T-helper 1 cell treated with Interleukin-12 subunit alpha and Interleukin-12 subunit beta and Interleukin-4 antibody, amounts not matched to agents 30 μg/mL and 1 μg/mL, for 36 hours (primary cell): ENCODE data around the gene ZCRB1.
A peak's percentile ranks its signal among the peaks of the same experiment; 100 is the strongest.

ENCODE experiments used
- H3K27ac Mint-ChIP-seq: one replicate; pipeline ENCODE4 v1.8.0; 2021; ENCODE audit warnings: mild to moderate bottlenecking, mixed read lengths
- H3K27me3 Mint-ChIP-seq: one replicate; pipeline ENCODE4 v1.8.0; 2021; ENCODE audit warnings: low read depth, mixed read lengths
- H3K36me3 Mint-ChIP-seq: one replicate; pipeline ENCODE4 v1.8.0; 2021; ENCODE audit warnings: low read depth, mixed read lengths
- H3K4me1 Mint-ChIP-seq: one replicate; pipeline ENCODE4 v1.8.0; 2021; ENCODE audit warnings: low read depth, mixed read lengths
- H3K4me3 Mint-ChIP-seq: one replicate; pipeline ENCODE4 v1.8.0; 2021; ENCODE audit warnings: mild to moderate bottlenecking, moderate library complexity, mixed read lengths
- H3K9me3 Mint-ChIP-seq: one replicate; pipeline ENCODE4 v1.8.0; 2021; ENCODE audit warnings: mixed read lengths

ZCRB1 gene

DNA sequence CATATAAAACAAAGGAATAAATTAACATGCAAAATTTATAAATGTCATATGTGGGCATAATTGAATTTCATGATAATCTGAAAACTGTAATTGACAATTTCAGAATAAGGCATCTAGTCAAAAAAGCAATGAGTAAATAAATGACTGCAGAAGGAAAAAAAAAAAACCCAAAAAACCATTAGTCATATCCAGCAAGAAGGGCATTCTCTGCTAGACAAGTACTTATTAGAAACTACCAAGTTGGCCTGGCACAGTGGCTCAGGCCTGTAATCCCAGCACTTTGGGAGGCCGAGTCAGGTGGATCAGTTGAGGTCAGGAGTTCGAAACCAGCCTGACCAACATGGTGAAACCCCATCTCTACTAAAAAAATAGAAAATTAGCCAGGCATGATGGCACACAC, 17.5 kb downstream of the ZCRB1 start:
- H3K4me1 Mint-ChIP-seq: no peaks in the 10 kb centered on the region

DNA sequence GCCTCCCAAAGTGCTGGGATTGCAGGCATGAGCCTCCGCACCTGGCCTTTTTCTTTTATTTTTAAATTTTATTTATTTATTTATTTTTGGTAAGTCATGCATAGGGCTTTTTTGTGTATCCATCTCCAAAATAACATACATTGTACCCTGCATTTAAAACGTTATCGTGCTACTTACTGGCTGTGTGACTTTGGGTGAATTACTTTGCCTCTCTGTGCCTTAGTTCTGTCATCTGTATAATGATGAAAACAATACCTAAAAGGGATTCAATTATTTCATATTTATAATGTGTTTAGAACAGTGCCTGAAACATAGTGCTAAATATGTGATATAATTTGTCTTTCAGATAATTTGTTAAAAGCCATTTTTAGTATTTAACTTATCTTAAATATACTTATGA, 19.6 kb downstream of the ZCRB1 start:
- Mint-ChIP-seq H3K9me3 (no peaks in the 10 kb centered on the region), H3K4me1 (no peaks in the 10 kb centered on the region), H3K36me3 (no peaks in the 10 kb centered on the region), H3K4me3 (no peak overlapping the region), H3K27ac (no peak overlapping the region), H3K27me3 (no peaks in the 10 kb centered on the region)

More for the DNA sequence above, 17.5 kb downstream of the ZCRB1 start:
- no peaks in the 10 kb centered on the region for H3K27me3 Mint-ChIP-seq
- H3K4me3 Mint-ChIP-seq: no peak overlapping the region
- no peaks in the 10 kb centered on the region for H3K9me3 Mint-ChIP-seq
- no peak overlapping the region for H3K27ac Mint-ChIP-seq
- H3K36me3 Mint-ChIP-seq: peaks cover 5% of the 10 kb centered on the region

DNA sequence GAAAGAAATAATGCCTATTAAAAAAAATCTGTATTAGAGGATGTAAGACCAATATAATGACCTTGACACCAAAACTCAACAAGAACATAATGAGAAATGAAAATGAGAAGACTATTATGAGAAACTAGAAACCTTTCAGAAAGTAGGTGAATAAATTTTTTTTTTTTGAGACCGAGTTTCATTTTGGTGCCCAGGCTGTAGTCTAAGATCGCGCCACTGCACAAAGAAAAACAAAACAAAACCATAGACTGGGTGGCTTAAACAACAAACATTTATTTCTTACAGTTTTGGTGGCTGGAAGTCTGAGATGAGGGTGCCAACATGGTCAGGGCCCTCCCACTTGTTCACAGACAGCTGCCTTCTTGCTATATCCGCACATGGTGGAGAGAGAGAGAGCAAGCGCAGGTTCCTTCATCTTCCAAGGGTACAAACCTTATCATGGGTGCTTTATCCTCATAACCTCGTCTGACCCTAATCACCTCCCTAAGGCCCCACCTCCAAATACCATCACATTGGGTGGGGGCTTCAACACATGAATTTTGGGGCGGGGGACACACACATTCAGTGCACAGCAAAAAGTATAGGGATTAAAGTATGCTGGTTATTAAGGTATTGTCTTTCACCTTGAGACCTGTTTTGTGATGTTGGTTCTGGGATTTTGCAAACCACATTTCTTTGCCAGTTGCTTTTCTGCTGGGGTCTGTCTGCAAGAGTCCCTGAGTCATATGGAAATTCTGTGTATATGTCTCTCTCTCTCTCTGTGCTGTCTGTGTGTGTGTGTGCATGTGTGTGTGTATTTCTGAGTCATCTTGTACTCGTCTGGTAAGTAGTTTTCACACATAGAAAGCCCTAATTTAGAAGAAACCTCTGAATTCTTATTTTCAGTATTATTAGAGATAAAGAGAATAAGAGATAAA, 26.2 kb downstream of the ZCRB1 start:
- peaks cover 9% of the 10 kb centered on the region for H3K4me1 Mint-ChIP-seq
- H3K36me3 Mint-ChIP-seq: no peaks in the 10 kb centered on the region
- no peak overlapping the region for H3K4me3 Mint-ChIP-seq
- H3K9me3 Mint-ChIP-seq: no peaks in the 10 kb centered on the region
- H3K27me3 Mint-ChIP-seq: no peaks in the 10 kb centered on the region
- H3K27ac Mint-ChIP-seq: peak overlapping the region; percentile 47

DNA sequence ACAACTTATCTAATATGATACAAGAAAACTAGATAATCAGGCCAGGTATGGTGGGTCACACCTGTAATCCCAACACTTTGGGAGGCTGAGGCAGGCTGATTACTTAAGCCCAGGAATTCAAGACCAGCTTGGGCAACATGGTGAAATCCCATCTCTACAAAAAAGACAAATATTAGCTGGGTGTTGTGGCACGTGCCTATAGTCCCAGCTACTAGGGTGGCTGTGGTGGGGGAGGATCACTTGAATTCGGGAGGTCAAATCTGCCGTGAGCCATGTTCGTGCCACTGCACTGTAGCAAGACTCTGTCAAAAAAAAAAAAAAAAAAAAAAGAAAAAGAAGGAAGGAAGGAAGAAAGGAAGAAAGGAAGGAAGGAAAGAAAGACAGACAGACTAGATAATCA, 27.0 kb downstream of the ZCRB1 start:
- no peak overlapping the region for H3K27ac Mint-ChIP-seq
- H3K27me3 Mint-ChIP-seq: no peaks in the 10 kb centered on the region
- no peak overlapping the region for H3K4me3 Mint-ChIP-seq
- peaks cover 9% of the 10 kb centered on the region for H3K4me1 Mint-ChIP-seq
- no peaks in the 10 kb centered on the region for H3K36me3 Mint-ChIP-seq
- H3K9me3 Mint-ChIP-seq: no peaks in the 10 kb centered on the region

DNA sequence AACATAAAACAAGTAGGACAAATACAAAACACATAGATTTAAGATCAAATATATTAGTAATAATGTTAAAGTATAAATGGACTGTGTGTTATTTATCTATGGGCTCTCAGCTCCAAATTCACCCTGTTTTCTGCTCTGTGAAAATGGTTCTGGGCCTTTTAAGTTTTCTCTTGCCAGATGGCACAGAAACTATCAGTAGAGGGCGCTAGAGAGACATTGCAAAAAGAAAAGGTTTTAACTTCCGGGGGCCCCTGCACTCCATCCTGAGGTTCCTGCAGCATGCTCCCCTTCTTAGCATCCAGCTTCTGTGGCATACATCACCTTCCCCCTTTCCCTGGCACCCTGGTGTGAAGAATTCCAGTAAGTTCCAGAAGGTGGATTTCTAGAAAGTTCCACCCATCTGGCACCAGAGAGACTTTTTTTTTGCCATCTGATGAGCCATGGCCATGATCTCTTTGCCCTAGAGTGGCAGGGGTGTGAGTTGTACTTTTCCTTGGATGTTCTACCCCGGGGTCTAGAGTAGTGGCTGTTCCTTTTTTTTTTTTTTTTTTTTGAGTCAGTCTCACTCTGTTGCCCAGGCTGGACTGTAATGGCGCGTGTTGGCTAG, 29.3 kb downstream of the ZCRB1 start:
- no peaks in the 10 kb centered on the region for H3K36me3 Mint-ChIP-seq
- H3K4me1 Mint-ChIP-seq: peaks cover 9% of the 10 kb centered on the region
- H3K27ac Mint-ChIP-seq: no peak overlapping the region
- H3K4me3 Mint-ChIP-seq: no peak overlapping the region
- H3K27me3 Mint-ChIP-seq: no peaks in the 10 kb centered on the region
- no peaks in the 10 kb centered on the region for H3K9me3 Mint-ChIP-seq

DNA sequence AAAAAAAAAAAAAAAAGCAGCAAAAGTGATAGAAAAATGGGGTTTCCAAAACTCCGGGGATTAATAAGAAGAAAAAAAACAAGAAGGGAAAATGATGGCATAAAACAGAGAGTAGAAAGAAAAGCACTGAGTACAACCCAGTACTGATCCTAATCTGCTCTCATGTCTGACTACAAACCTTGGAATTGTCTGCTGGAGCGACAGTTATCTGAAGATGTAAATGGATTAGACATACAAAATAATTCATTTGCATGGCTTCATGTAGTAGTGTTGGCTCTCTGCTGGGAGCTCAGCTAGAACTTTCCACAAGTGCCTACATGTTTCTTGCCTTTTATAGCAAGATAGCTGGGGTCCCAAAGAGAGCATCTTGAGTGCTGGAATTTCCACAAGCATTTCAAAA, 34.2 kb downstream of the ZCRB1 start:
- Mint-ChIP-seq H3K27me3 (peaks cover 3% of the 10 kb centered on the region), H3K4me1 (no peaks in the 10 kb centered on the region), H3K27ac (no peak overlapping the region), H3K4me3 (no peak overlapping the region), H3K36me3 (no peaks in the 10 kb centered on the region), H3K9me3 (no peaks in the 10 kb centered on the region)

DNA sequence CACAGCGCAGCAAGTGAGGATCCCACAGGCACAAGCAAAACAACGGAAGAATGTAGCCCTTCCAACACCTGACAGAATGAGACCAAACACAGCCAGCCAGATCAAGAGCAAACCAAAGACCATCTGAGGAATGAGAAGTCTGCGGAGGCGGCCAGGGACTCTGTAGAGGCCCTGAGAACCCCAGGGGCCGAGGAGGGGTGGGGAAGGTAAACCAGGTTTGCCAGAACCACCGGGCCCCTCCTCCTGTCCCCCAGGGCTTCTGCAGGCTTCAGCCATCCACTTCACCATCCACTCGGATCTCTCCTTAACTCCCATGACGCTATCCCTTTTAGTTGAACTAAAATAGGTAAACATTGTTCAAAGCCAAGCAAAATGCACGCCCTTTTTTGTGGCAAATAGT, 37.4 kb downstream of the ZCRB1 start:
- no peaks in the 10 kb centered on the region for H3K36me3 Mint-ChIP-seq
- peaks cover 3% of the 10 kb centered on the region for H3K27me3 Mint-ChIP-seq
- peaks cover 3% of the 10 kb centered on the region for H3K4me1 Mint-ChIP-seq

DNA sequence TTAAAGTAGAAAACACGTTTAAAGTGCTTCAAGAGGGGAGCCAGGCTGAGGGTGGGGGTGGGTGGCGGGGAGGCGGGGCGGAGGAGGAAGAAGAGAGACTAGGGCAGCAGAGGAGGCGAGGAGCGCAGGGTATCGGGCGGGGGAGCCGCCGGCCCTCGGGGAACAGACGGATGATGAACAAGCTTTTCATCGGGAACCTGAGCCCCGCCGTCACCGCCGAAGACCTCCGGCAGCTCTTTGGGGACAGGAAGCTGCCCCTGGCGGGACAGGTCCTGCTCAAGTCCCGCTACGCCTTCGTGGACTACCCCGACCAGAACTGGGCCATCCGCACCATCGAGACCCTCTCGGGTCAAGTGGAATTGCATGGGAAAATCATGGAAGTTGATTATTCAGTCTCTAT, 39.2 kb downstream of the ZCRB1 start:
- H3K9me3 Mint-ChIP-seq: no peaks in the 10 kb centered on the region
- H3K4me3 Mint-ChIP-seq: no peak overlapping the region
- peaks cover 3% of the 10 kb centered on the region for H3K4me1 Mint-ChIP-seq
- no peaks in the 10 kb centered on the region for H3K36me3 Mint-ChIP-seq
- peaks cover 3% of the 10 kb centered on the region for H3K27me3 Mint-ChIP-seq
- no peak overlapping the region for H3K27ac Mint-ChIP-seq

More for the DNA sequence above, 37.4 kb downstream of the ZCRB1 start:
- H3K9me3 Mint-ChIP-seq: no peaks in the 10 kb centered on the region
- no peak overlapping the region for H3K4me3 Mint-ChIP-seq
- no peak overlapping the region for H3K27ac Mint-ChIP-seq

DNA sequence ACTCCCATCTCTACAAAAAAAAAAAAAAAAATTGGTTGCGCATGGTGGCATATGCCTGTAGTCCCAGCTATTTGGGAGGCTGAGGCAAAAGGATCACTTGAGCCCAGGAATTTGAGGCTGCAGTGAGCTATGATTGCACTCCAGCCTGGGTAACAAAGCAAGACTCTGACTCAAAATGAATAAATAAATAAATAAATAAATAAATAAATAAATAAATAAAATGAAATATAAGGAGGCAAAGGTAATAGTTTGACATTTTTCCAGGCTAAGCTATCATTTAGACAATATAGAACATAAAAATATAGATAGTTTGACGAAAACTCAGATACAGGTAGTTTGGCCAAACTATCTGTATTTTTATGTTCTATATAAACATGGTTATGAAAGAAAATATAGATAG, 40.5 kb downstream of the ZCRB1 start:
- Mint-ChIP-seq H3K9me3 (no peaks in the 10 kb centered on the region), H3K4me1 (peaks cover 3% of the 10 kb centered on the region), H3K36me3 (no peaks in the 10 kb centered on the region), H3K4me3 (no peak overlapping the region), H3K27ac (no peak overlapping the region), H3K27me3 (peaks cover 3% of the 10 kb centered on the region)

DNA sequence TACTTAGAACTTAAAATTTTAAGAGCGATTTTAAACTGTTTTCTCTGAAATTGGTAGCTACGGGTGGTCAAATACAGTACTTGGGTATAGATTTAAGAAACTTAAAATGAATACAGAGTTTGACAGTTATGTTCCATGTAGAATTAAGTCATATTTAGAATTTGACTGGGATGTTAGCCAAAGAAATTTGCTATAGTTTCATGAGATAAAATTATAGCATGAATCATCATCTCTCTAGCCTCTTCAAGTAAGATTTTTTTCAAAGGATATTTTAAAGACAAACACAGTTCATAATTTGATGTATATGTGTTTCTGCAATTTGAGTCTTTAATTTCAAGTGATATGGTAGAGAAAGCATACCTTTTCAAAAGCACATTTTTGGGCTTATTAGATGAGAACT, 41.0 kb downstream of the ZCRB1 start:
- Mint-ChIP-seq H3K36me3 (no peaks in the 10 kb centered on the region), H3K27me3 (peaks cover 3% of the 10 kb centered on the region), H3K9me3 (no peaks in the 10 kb centered on the region), H3K27ac (no peak overlapping the region), H3K4me3 (no peak overlapping the region), H3K4me1 (peaks cover 3% of the 10 kb centered on the region)

DNA sequence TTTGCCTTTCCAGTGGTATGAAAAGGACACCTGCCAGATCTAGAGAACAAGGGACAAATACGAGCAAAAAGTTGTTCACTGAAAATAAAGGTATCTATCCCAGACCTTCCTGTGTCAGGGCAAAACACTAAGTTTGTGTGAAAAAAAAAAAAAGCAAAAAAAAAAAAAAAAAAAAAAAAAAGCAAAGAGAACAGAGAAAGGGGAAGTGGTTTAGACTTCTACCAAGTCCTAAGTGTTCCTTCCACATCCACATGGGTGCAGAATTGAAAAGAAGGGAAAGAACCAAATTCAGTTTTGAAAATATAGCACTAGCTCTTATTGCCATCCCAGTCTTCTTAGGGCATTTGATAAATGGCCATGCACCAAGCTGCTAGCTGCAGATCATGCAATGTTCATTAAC, 41.7 kb downstream of the ZCRB1 start:
- no peaks in the 10 kb centered on the region for H3K36me3 Mint-ChIP-seq
- H3K4me3 Mint-ChIP-seq: no peak overlapping the region
- H3K9me3 Mint-ChIP-seq: no peaks in the 10 kb centered on the region
- H3K27me3 Mint-ChIP-seq: no peaks in the 10 kb centered on the region
- no peak overlapping the region for H3K27ac Mint-ChIP-seq
- H3K4me1 Mint-ChIP-seq: peaks cover 3% of the 10 kb centered on the region

DNA sequence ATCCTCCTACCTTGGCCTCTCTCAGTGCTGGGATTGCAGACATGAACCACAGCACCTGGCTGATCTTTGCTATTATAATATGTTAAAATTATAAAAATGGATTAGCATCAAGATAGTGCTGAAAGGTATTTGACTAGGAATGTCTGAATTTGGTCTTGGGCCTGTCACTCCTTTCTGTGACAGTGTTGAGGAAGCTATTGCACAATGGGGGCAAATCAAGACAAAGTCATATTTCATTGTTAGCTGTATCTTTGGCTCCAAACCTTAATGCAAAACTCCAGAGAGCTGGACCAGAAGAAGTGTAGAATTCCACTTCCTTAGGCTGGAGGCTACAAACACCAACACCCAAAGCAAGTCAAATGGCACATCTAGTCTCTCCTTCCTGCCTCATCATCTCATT, 42.2 kb downstream of the ZCRB1 start:
- H3K27me3 Mint-ChIP-seq: no peaks in the 10 kb centered on the region
- peaks cover 3% of the 10 kb centered on the region for H3K4me1 Mint-ChIP-seq
- no peak overlapping the region for H3K27ac Mint-ChIP-seq
- H3K9me3 Mint-ChIP-seq: no peaks in the 10 kb centered on the region
- H3K36me3 Mint-ChIP-seq: no peaks in the 10 kb centered on the region
- H3K4me3 Mint-ChIP-seq: no peak overlapping the region

DNA sequence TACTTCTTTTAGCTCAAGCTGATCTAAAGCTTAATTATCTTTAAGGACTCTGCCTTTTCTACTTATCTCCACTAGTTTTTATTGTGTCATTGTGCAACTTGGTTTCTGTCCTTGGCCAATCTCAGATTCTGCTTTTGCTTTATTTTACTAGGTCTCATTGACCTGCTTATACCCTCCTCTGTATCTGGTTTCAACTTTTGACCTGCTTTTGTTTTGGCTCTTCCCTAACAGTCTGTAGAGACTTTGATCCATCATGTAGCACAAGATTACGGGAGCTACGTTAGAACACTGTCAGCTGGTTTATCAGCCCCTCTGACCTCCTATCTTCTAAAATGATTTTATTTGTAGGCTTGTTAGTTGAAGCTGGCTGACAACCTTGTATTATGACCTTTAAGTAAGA, 43.6 kb downstream of the ZCRB1 start:
- H3K27ac Mint-ChIP-seq: no peak overlapping the region
- no peaks in the 10 kb centered on the region for H3K9me3 Mint-ChIP-seq
- peaks cover 6% of the 10 kb centered on the region for H3K27me3 Mint-ChIP-seq
- H3K4me3 Mint-ChIP-seq: no peak overlapping the region
- H3K36me3 Mint-ChIP-seq: no peaks in the 10 kb centered on the region
- peaks cover 3% of the 10 kb centered on the region for H3K4me1 Mint-ChIP-seq

DNA sequence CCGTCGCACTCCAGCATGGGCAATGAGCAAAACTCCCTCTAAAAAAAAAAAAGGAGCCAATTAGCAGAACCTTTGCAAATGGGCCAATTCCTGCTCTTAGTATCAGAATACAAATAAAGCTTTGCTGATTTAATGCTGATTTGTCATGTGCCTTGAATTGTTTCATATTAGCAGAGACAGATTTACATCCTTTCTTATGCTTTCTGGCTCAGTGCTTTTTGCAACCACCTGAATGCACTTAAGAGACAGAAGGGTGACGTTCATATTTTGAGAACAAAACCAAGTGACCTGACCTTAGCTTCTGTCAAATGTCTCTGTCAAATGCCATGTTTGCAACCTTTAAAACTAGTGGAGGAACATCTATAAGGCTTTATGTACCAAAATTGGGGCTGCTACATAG, 44.0 kb downstream of the ZCRB1 start:
- Mint-ChIP-seq H3K4me1 (peaks cover 3% of the 10 kb centered on the region), H3K27ac (no peak overlapping the region), H3K36me3 (no peaks in the 10 kb centered on the region), H3K27me3 (peaks cover 8% of the 10 kb centered on the region), H3K4me3 (no peak overlapping the region), H3K9me3 (no peaks in the 10 kb centered on the region)

DNA sequence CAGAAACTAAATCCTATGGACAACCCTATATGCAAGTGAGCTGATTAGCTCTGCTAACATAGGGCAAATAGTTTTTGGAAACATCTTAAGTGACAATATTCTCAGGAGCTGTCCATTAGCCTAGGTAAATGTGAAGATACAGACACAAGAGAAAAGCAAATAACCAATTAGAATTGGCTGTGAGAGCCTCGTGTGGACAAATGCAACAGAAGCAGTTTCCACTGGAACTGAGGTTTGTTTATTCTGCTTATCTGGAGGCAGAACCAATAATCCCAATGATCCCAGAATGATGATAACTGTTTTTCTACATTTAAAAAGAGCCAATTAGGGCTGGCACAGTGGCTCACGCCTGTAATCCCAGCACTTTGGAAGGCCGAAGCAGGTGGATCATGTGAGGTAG, 44.6 kb downstream of the ZCRB1 start:
- H3K4me1 Mint-ChIP-seq: peaks cover 3% of the 10 kb centered on the region
- H3K27me3 Mint-ChIP-seq: peaks cover 8% of the 10 kb centered on the region
- no peak overlapping the region for H3K27ac Mint-ChIP-seq
- no peaks in the 10 kb centered on the region for H3K9me3 Mint-ChIP-seq
- no peaks in the 10 kb centered on the region for H3K36me3 Mint-ChIP-seq
- no peak overlapping the region for H3K4me3 Mint-ChIP-seq
